HepG2 (cell line): ENCODE data around the gene GARS1. TPM values are rescaled to one million over a fixed set of nuclear protein-coding genes. Genes with fewer than 3 reads are reported as not detected.
A peak's percentile ranks its signal among the peaks of the same experiment; 100 is the strongest.

Experiments used
- CCDC6 ChIP-seq: sonication (generic); formaldehyde crosslinking; IDR thresholded peaks from 2 replicates; pipeline ENCODE4 v1.8.1; 2022; ENCODE audit warnings: mild to moderate bottlenecking, missing genetic modification reagents, moderate library complexity
- DMTF1 ChIP-seq: sonication (generic); formaldehyde crosslinking; IDR thresholded peaks from 2 replicates; pipeline ENCODE4 v1.4.0; 2020; ENCODE audit warnings: mild to moderate bottlenecking, missing genetic modification reagents
- HMGXB3 ChIP-seq: sonication (generic); formaldehyde crosslinking; IDR thresholded peaks from 2 replicates; pipeline ENCODE4 v1.4.0; 2020; ENCODE audit warnings: missing genetic modification reagents, borderline replicate concordance
- JUND ChIP-seq: sonication (generic); formaldehyde crosslinking; IDR thresholded peaks from 2 replicates; pipeline ENCODE4 v1.8.0; 2022; ENCODE audit warnings: mild to moderate bottlenecking, missing genetic modification reagents
- KLF15 ChIP-seq: sonication (generic); formaldehyde crosslinking; IDR thresholded peaks from 2 replicates; pipeline ENCODE4 v1.8.1; 2023; ENCODE audit warnings: borderline replicate concordance, mild to moderate bottlenecking, inconsistent platforms, missing genetic modification reagents, mixed read lengths
- PAF1 ChIP-seq: IDR thresholded peaks from 2 replicates; pipeline ENCODE4 v1.6.1; 2016; ENCODE audit warnings: missing genetic modification reagents, missing compliant biosample characterization
- PCBP1 ChIP-seq: fragments of 200-400 bp; formaldehyde crosslinking; IDR thresholded peaks from 2 replicates; pipeline ENCODE4 v1.6.1; 2017; ENCODE audit warnings: mild to moderate bottlenecking, low read depth, low read length, borderline replicate concordance
- PRDM10 ChIP-seq: sonication (generic); formaldehyde crosslinking; IDR thresholded peaks from 2 replicates; pipeline ENCODE4 v1.4.0; 2020; ENCODE audit warnings: low read depth, missing genetic modification reagents
- SSRP1 ChIP-seq: IDR thresholded peaks from 2 replicates; pipeline ENCODE4 v1.6.1; 2016; ENCODE audit warnings: control low read depth
- THRA ChIP-seq: sonication (generic); formaldehyde crosslinking; IDR thresholded peaks from 2 replicates; pipeline ENCODE4 v1.4.0; 2020; ENCODE audit warnings: missing genetic modification reagents, borderline replicate concordance
- ZKSCAN8 ChIP-seq: IDR thresholded peaks from 2 replicates; pipeline ENCODE4 v1.6.1; 2016; ENCODE audit warnings: borderline replicate concordance, missing genetic modification reagents, missing compliant biosample characterization
- ZNF10 ChIP-seq: sonication (generic); formaldehyde crosslinking; IDR thresholded peaks from 2 replicates; pipeline ENCODE4 v1.4.0; 2020; ENCODE audit warnings: mild to moderate bottlenecking, low read depth, missing genetic modification reagents, borderline replicate concordance
- ZNF232 ChIP-seq: sonication (generic); formaldehyde crosslinking; IDR thresholded peaks from 2 replicates; pipeline ENCODE4 v1.4.0; 2020; ENCODE audit warnings: missing genetic modification reagents, borderline replicate concordance
- ZNF747 ChIP-seq: sonication (generic); formaldehyde crosslinking; IDR thresholded peaks from 2 replicates; pipeline ENCODE4 v1.8.1; 2023; ENCODE audit warnings: missing genetic modification reagents, mild to moderate bottlenecking, borderline replicate concordance
- ZNF766 ChIP-seq: sonication (generic); formaldehyde crosslinking; IDR thresholded peaks from 2 replicates; pipeline ENCODE4 v1.5.0; 2020; ENCODE audit warnings: missing genetic modification reagents, borderline replicate concordance
- ZNF839 ChIP-seq: sonication (generic); formaldehyde crosslinking; IDR thresholded peaks from 2 replicates; pipeline ENCODE4 v1.4.0; 2020; ENCODE audit warnings: missing genetic modification reagents, mild to moderate bottlenecking, borderline replicate concordance
- polyA plus RNA-seq, 8 experiments: library from polyadenylated mRNA; depleted of rRNA in 3 of 8; stranded (reverse) in 7 of 8; unstranded in 1 of 8; fragments of >200 nt; fragmentation: Illumina TruSeq in 4 of 8; extraction: Trizol in 4 of 8; gene quantifications; 2 replicates each; pipeline versions ENCODE4 v1.2.1 to v1.2.3, GENCODE V29; 2011 to 2016; ENCODE audit warnings: low read depth in 4 of 8, missing spikeins in 1 of 8, mixed read lengths in 1 of 8; ENCODE audit not compliant: insufficient read depth in 1 of 8
- total RNA-seq, 5 experiments: library from RNA; depleted of rRNA; stranded (reverse); fragments of >200 nt; fragmentation: Illumina TruSeq; extraction: Trizol; gene quantifications; 2 replicates each; pipeline ENCODE4 v1.2.3, GENCODE V29; 2016; ENCODE audit warnings: low read depth in 1 of 5

Gene GARS1
- total and polyA plus RNA-seq, 2 of the 13 experiments (the other 11 are each of a cell fraction or from before 2014, with no cell fraction given) = 140 to 460 TPM

GRCh38 chr7:30671793-30672465 is 77.3 kb downstream of the GARS1 start (continued):
- TF ChIP-seq THRA (CRISPR knock-in tag) = peak; percentile 80
- no peak for TF ChIP-seq PAF1 (CRISPR knock-in tag)
- TF ChIP-seq ZNF10 (CRISPR knock-in tag) = no peak
- TF ChIP-seq ZNF766 (CRISPR knock-in tag) = peak; percentile 80; the same call in 1 of the 2 replicates
- TF ChIP-seq DMTF1 = no peak
- no peak for TF ChIP-seq ZNF747
- TF ChIP-seq CCDC6 (CRISPR knock-in tag) = peak; percentile 51; the same call in 1 of the 2 replicates
- TF ChIP-seq PRDM10 (CRISPR knock-in tag) = peak; percentile 73; the same call in 1 of the 2 replicates
- peak; percentile 75; the same call in 1 of the 2 replicates for TF ChIP-seq ZKSCAN8 (CRISPR knock-in tag)
- peak; percentile 98 for TF ChIP-seq ZNF232 (CRISPR knock-in tag)
- no peak for TF ChIP-seq JUND (CRISPR knock-in tag)
- TF ChIP-seq KLF15 (CRISPR knock-in tag) = no peak; the same call in 1 of the 2 replicates
- TF ChIP-seq PCBP1 = no peak
- no peak for TF ChIP-seq SSRP1 (CRISPR knock-in tag)
- TF ChIP-seq HMGXB3 (CRISPR knock-in tag) = peak; percentile 91
- no peak for TF ChIP-seq ZNF839 (CRISPR knock-in tag)
